ENCODE data around the gene GLTP. TPM values are rescaled to one million over a fixed set of nuclear protein-coding genes. Genes with fewer than 3 reads are reported as not detected.

Gene GLTP
- total RNA-seq, 1 donor from 2014 or later, result 48.7 TPM

DNA sequence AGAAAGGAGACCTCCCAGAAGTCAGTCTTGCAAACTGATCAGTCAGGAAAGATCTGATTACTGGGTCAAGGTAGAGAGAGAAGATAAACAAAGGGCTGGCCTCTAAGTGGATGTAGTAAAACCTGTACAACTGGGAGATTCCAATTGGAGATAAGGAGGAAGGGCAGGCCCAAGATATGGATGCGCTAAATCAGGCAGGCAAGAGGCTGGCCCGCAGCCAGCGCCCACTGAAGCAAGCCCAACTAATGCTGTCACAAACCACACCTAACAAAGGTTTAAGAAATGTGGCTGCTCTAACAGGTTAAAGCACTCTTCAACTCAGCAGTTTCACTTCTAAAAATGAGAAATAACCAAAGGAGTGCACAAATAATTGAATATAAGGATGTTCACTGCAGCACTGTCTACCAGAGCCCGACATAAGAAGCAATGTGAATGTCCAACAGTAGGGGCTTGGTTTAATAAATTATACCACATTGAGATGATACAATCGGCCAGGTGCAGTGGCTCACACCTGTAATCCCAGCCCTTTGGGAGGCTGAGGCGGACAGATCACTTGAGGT is 4.7 kb downstream of the GLTP start:
- TF ChIP-seq, protein P1, sequence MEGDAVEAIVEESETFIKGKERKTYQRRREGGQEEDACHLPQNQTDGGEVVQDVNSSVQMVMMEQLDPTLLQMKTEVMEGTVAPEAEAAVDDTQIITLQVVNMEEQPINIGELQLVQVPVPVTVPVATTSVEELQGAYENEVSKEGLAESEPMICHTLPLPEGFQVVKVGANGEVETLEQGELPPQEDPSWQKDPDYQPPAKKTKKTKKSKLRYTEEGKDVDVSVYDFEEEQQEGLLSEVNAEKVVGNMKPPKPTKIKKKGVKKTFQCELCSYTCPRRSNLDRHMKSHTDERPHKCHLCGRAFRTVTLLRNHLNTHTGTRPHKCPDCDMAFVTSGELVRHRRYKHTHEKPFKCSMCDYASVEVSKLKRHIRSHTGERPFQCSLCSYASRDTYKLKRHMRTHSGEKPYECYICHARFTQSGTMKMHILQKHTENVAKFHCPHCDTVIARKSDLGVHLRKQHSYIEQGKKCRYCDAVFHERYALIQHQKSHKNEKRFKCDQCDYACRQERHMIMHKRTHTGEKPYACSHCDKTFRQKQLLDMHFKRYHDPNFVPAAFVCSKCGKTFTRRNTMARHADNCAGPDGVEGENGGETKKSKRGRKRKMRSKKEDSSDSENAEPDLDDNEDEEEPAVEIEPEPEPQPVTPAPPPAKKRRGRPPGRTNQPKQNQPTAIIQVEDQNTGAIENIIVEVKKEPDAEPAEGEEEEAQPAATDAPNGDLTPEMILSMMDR (conservative IDR thresholded peaks at IDR 0.05), result no peak
- H3K4me1 Mint-ChIP-seq (ENCODE audit: unreplicated experiment), result peaks cover 53% of the 10 kb centered on the region
- no peaks in the 10 kb centered on the region for H3K9me3 Mint-ChIP-seq
- peak overlapping the region; percentile 96 for H3K27ac Mint-ChIP-seq
- H3K4me3 Mint-ChIP-seq, result peak overlapping the region; percentile 79
- H3K27me3 Mint-ChIP-seq, result no peaks in the 10 kb centered on the region
- no peak for DNase-seq (ENCODE audit: extremely low spot score, unreplicated experiment)
- H3K36me3 Mint-ChIP-seq, result peaks cover 4% of the 10 kb centered on the region

DNA sequence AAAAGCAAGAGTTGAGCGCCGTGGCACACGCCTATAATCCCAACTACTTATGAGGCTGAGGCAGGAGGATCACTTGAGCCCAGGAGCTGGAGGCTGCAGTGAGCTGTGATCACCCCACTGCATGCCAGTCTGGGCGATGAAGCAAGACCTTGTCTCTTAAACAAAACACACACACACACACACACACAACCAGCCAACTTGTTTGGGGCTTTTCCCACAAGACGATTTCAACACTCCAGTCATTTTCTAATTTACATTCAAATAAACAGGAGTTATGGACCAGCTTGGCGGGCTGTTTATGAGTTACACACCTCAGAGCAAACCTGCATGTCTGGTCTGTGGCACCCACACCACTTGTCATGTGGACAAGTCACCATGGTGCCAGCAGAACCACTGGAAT is 6.7 kb downstream of the GLTP start:
- H3K9me3 Mint-ChIP-seq, result no peaks in the 10 kb centered on the region
- peaks cover 47% of the 10 kb centered on the region for H3K4me1 Mint-ChIP-seq (ENCODE audit: unreplicated experiment)
- peak overlapping the region; percentile 36 for H3K27ac Mint-ChIP-seq
- DNase-seq (ENCODE audit: extremely low spot score, unreplicated experiment), result no peak
- H3K36me3 Mint-ChIP-seq, result peaks cover 4% of the 10 kb centered on the region
- TF ChIP-seq, protein P1 (conservative IDR thresholded peaks at IDR 0.05), result no peak
- H3K4me3 Mint-ChIP-seq, result no peak overlapping the region
- H3K27me3 Mint-ChIP-seq, result no peaks in the 10 kb centered on the region

DNA sequence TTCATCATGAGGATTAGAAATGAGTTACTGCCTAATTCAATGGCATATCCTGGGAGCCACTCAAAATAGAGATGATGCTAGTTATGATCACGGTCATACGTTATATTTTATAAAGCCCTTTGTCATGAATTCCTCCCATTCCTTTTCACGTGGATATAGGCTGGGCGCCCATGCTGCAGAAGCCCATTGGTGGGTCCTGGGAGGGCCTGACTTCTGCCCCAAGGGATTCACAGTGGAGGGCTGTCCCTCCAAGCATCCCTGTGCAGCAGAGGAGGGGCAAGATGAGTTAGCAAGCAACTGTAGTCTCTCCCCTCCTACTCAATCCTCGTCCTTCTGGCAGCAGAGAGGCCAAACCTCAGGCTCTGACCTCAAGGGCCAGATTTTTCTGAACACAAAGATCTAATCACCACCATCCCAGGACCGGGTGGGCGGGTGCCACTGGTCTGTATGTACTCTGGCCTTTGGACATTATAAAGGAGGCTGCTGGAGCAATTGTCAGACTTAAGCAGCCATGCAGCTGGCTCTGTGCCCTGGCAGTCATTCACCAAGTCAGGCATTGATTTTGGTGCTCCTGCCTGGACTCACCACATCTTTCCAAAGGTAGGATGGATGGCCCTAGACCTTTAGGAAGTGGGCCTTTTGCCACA is 8.6 kb downstream of the GLTP start:
- no peak for DNase-seq (ENCODE audit: extremely low spot score, unreplicated experiment)
- Mint-ChIP-seq H3K4me3 (peak overlapping the region; percentile 40), H3K27ac (peak overlapping the region; percentile 79), H3K9me3 (no peaks in the 10 kb centered on the region), H3K27me3 (no peaks in the 10 kb centered on the region), H3K36me3 (peaks cover 9% of the 10 kb centered on the region), H3K4me1 (ENCODE audit: unreplicated experiment) (peaks cover 34% of the 10 kb centered on the region)
- TF ChIP-seq, protein P1 (conservative IDR thresholded peaks at IDR 0.05), result no peak

DNA sequence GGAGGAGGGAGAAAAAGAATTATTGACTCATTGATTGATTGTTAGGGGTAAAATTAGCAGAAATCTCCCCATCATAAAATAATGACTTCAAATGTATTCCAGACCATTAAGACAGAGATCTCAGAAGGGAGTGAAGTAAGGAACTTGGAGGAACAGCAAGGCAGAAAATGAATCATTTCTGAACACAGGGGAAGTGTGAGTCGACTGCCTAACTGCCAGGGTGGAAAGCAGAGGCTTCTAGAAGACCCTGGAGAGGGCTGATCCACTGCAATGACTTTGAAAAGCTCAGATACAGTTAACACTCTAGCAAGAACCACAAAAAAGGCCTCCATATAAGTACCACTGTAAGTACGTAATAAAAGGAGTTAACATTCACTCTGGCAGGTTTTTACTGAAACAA is 9.7 kb downstream of the GLTP start:
- H3K36me3 Mint-ChIP-seq, result peaks cover 9% of the 10 kb centered on the region
- H3K4me1 Mint-ChIP-seq (ENCODE audit: unreplicated experiment), result peaks cover 32% of the 10 kb centered on the region
- TF ChIP-seq, protein P1 (conservative IDR thresholded peaks at IDR 0.05), result no peak
- H3K27me3 Mint-ChIP-seq, result no peaks in the 10 kb centered on the region
- no peaks in the 10 kb centered on the region for H3K9me3 Mint-ChIP-seq
- H3K27ac Mint-ChIP-seq, result peak overlapping the region; percentile 54
- no peak for DNase-seq (ENCODE audit: extremely low spot score, unreplicated experiment)
- H3K4me3 Mint-ChIP-seq, result no peak overlapping the region

DNA sequence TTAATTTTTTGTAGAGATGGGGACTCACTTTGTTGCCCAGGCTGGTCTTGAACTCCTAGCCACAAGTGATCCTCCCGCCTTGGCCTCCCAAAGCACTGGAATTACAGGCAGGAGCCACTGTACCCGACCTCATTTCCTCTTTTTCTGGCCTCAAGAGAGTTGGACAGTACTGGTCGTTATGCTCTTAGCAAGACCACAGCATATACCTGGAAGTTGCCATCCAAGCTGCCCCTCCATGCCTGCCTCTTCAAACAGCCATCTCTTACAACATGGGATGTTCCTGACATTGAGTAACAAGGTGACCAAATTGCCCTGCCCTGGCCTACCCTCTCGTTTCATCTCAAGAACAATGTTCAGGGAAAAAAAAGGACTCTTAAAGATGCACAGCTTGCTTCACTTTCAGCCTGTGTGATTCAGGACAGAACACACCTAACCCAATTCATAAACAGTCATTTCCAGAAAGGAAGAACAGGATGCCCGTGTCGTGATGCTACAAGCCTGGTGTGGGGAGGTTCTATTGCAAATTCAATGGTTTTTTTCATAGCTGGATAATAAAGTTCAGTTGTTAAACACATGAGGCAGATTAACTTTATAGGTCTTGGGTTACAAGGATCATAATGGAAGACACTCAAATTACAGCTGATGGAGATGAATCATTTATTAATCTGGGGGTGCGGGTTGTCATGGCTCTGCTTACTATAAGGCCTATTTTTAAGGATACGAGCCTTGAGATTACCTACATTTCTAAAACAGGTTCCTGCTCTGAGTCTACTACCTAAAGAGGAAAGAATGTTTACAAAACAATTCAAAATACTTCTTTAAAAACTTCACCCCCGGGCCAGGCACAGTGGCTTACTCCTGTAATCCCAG is 11.9 kb downstream of the GLTP start:
- DNase-seq (ENCODE audit: extremely low spot score, unreplicated experiment), result no peak
- H3K9me3 Mint-ChIP-seq, result no peaks in the 10 kb centered on the region
- no peaks in the 10 kb centered on the region for H3K27me3 Mint-ChIP-seq
- H3K36me3 Mint-ChIP-seq, result peaks cover 9% of the 10 kb centered on the region
- peak overlapping the region; percentile 47 for H3K27ac Mint-ChIP-seq
- H3K4me3 Mint-ChIP-seq, result peak overlapping the region; percentile 18
- TF ChIP-seq, protein P1 (conservative IDR thresholded peaks at IDR 0.05), result no peak
- peaks cover 40% of the 10 kb centered on the region for H3K4me1 Mint-ChIP-seq (ENCODE audit: unreplicated experiment)
